HG03432 (cell line): ENCODE data around the gene MRPS24.
"Not testable (repeated sequence)": the region's sequence is repeated elsewhere in the genome, so short reads cannot be mapped to it uniquely, and the experiment has no call there.

Experiments used
- ATAC-seq: cut with Tn5 transposase; IDR thresholded peaks from one replicate; pipeline ENCODE4 v1.9.1; 2021; ENCODE audit warnings: mild to moderate bottlenecking, moderate library complexity; ENCODE audit not compliant: unreplicated experiment

MRPS24 gene

DNA sequence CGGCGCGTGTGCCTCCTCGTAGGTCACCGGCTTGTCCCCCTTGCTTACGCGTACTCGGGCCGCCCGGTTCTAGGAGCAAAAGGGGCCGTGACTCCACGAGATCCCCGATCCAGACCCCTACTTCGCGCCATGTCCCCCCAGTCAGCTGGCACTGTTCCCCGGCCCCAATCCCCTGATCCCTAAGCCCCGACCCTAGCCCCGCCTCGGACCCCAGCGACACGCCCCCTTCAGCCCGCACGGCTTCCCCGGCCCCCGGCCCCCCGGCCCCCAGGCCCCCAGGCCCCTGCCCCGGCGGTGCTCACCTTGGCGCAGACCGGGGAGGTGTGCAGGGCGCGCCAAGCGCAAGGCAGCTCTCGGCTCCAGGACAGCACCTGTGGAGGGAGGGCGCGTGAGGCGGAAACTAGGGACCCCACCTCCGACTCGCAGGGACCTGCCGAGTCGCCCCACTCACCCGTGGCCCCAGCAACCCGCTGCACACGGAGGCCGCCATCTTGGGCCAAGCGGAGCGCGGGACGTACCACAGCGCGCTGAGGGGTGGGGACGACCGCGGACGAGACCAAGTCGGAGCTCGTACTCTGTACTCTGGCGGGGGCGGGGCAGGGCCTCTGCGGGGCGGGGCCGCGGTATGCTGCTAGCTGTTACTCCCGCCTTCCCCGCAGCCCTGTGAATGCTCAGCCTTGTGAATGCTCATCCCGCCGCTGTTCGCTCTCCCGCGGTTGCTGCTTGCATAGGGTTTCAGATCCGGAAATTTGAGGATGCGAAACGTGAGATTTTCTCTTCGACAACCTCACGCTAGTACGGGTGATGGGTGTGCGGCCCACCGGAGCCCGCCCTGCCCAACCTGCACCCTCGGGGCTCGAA is at the start of gene MRPS24:
Gene MRPS24, minus strand, starts transcription at position 512 of the 861 bp plus-strand sequence. Its CDS starts 22 bp downstream, at position 490.
- ATAC-seq = peak; percentile 94

DNA sequence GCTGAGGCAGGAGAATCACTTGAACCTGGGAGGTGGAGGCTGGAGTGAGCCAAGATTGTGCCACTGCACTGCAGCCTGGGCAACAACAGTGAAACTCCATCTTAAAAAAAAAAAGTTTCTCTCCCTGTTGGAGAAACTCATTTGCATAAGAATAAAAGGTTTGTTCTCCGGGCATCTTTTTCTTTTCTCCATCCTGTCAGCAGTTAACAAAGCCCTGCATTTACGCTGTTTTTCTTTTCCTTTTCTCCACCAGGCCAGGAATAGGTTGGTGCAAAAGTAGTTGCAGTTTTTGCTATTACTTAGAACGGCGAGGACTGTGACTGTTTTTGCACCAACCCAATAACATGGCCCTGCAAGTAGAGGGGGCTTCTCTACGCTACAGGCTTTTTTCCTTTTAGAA is 46.6 kb upstream of the MRPS24 start:
- no peak for ATAC-seq

DNA sequence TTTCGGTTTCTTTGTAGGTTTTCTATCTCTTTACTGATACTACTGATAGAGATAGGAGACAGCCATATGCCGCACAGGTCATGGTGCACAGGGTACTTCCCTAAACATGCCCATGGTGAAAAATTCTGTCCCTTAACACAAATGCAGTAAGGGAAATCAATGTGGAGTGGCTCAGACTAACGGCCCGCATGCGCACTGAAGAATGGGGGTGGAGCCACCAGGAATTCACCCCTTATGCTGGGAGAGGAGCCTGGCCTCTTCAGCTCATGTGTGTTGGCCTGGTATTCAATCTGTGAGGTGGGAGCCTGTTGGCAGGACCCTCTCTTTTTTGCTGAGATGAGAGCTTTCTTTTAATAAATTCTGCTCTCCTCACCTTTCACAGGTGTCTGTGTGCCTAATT is 45.5 kb upstream of the MRPS24 start:
- no peak for ATAC-seq

DNA sequence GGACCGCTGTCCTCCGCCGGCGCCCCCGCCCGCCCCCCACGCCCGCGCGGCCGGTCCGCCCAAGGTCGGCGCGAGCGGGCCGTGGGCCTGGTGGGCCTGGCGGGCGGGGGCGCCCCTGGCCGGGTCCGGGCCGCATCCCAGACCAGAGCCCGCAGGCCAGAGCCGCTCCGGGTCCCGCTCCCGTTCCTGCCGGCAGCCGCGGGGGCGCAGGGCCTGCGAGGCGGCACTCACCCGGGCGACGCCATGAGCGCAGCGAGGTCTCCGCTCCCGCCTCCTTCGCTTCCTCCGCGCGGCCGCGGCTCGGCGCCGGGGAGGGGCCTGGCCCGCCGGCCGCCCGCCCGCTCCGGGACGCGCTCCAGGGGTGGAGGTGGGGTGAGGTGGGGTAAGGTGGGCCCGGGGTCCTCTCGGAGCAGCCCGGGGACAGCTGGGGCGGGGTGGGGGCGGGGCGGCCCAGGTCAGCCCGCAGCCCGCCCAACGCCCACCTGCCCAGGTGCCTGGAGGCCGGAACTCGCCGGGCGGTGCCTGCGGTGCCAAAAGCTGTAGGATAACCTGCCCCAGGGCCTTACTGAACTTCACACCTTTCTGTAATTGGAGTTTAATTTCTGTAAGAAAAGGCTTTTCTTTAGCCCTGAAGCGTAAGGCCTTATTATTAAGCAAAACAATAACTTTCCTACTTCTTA is 37.2 kb upstream of the MRPS24 start, which contains the start of gene URGCP:
Gene URGCP, minus strand, starts transcription at position 266 of the 680 bp plus-strand sequence. Its CDS starts 21 bp downstream, at position 245.
- peak; percentile 88 for ATAC-seq

DNA sequence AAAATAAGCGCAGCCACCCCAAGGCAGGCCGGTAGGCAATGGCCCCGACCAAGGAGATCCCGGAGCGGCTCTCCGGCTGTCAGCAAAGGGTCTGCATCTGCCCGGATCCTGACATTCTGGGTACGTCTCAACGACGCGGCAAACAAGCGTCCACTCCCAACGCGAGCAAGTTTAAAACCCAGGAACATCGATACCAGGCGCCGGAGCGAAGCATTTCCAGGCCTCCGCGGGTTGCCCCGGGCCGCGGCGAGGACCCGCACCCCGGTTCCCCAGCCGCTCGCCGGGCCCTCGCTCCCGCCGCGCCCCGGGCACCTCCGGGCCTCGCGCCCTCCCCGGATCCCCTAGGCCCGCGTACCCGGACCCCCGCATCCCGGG is 36.6 kb upstream of the MRPS24 start:
- peak; percentile 45 for ATAC-seq

DNA sequence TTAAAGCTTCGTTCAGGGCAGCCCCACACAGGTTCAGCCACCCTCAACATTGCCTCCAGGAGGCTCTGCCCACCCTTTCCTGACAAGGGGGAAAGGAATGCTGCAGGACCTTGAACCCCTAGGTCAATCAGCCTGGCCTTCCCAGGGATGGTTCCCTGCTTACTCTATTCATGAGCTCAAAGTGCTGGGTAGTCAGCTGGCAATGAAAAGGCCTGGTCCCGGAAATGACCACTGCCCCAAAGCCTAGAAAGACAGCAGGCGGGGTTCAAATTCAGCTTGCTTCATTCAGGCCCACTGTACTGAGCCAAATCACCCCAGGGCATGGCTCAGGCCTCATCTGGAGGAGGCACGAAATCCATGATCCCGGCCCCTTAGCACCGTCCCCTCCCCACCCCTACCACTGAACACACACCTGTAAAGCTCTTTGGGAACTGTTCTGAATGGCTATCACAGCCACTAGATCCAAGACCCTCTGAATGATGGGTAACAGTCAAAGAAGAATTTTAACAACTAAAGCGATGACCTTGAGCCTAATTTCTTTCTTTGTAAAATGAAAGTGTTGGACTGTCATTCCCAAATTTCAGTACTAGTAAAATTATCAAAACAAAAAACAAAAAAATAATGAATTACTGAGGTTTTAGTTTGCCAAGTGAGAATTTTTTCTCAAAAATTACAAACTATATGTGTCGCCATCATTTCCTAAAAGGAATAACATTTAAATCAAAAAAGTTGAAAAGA is 36.1 kb upstream of the MRPS24 start:
- ATAC-seq = no peak

DNA sequence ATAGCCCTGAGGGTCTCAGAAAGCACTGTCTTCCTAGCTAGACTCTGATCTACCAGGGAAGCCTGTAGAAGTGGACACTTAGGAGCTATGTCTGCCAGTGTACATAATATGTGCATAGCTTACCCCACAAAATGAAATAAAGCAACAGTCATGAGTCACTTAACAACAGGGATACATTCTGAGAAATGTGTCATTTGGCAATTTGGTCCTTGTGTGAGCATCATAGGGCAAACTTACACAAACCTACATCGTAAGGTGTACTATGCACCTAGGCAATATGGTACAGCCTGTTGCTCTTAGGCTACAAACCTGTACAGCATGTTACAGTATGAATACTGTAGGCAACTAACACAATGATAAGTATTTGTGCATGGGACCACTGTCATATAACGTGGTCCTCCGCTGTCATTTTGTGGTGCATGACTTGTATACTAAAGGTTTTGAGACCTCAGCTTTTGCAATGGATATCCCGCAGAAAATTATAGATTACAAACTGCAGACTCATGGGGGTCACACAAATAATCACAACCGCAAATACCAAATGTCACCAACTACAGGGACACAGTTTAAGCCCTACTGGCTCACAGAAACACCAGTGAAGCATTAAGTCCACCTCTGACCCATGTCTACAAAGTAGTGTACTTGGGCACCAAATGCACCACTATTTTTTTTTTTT is 35.4 kb upstream of the MRPS24 start:
- ATAC-seq = no peak

DNA sequence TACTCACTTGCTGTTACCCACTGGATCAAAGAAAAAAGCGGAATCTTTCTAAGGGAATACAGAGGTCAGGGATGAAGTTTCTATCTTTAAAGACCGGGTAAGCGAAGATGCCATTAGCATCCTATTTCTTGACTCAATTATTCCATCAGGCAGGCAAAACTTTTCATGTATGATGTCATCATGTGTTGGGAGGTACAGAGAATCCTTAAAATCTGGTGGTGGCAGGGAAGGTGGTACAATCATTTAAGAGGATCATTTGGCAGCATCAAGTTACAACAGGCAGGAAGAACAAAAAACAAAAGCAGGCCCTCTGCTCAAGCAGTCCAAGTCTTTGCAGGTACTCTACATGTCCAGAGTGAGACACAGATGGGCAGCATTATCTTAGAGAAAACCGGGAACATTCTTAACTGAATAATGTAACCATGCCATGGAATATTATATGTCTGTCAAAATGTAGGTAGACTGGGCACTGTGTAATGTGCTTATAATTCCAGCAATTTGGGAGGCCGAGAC is 33.3 kb upstream of the MRPS24 start:
- ATAC-seq = no peak

DNA sequence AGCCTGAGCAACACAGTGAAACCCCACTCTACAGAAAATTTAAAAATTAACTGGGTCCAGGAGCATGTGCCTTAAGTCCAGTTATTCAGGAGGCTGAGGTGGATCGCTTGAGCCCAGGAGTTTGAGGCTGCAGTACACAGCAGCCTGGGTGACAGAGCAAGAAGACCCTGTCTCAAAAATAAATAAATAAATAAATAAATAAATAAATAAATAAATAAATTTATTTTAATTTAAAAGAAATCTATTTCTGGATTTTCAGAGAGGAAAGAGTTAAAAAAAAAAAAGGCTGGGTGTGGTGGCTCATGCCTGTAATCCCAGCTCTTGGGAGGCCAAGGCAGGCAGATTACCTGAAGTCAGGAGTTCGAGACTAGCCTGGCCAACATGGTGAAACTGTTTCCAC is 29.3 kb upstream of the MRPS24 start:
- ATAC-seq = not testable (repeated sequence)

DNA sequence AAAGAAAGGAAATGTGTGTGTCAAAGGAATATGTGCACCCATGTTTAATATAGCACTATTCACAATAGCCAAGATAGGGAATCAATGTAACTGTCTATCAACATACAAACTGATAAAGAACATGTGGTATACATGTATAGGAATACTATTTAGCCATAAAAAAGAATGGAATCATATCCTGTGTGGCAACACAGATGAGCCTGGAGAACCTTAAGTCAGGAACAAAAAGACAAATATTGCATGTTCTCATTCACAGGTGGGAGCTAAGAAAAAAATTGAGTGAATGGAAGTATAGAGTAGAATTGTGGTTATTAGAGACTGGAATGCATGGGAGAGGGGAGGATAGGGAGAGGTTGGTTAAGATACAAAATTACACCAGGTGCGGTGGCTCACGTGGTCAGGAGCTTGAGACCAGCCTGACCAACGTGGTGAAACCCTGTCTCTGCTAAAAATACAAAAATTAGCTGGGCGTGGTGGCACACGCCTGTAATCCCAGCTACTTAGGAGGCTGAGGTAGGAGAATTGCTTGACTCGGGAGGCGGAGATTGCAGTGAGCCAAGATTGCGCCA is 26.6 kb upstream of the MRPS24 start:
- no peak for ATAC-seq

DNA sequence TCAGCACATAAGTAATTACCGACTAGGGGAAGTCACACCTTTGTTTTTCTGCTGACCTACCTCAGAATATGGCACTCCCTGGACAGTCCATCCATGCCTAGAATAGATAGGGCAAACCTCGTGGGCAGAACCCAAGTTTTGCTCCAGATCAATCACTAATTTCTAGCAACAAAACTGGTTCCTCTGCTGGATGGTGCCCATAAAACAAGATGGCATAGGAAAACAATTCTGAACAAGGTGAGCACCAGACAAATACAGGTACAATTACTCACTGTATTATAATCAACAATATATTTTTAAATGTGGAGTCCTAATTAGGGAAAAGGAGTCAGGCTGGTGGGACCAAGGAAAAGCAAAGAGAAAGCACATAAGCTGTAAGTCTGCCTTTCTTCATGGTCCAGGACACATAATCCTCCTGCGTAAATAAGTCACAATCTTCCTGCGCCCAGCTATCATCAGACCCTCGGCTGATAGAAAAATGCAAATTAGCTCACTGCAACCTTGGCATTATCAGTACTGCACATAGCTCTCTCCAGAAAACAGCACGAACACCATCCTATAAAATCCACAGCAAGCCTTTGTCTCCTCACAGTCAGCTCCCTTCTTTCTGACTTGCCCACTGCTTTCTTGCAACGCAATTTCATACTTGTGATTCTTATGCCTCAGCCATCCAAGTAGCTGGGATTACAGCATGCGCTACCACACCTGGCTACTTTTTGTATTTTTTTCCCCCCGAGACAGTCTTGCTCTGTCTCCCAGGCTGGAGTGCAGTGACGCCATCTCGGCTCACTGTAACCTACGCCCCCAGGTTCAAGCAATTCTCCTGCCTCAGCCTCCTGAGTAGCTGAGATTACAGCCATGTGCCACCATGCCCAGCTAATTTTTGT is 22.0 kb upstream of the MRPS24 start:
- no peak for ATAC-seq

DNA sequence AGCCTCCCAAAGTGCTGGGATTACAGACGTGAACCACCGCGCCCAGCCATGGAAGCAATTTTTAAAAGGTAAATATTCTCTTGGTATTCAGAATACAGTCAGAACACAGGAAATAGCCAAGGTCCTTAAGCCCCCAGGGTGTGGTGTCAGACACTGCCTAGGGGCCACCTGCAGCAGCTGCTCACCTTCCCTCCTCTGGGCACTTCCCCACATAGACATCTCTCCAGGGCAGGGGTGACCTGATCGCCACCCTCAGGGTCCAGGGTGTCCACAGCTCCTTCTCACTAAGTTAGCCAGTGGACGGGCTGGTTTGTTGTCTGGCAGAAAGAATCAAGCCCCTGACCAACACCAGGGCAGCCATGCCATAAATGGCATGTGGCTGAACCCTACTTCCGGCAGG is 21.2 kb upstream of the MRPS24 start:
- no peak for ATAC-seq

DNA sequence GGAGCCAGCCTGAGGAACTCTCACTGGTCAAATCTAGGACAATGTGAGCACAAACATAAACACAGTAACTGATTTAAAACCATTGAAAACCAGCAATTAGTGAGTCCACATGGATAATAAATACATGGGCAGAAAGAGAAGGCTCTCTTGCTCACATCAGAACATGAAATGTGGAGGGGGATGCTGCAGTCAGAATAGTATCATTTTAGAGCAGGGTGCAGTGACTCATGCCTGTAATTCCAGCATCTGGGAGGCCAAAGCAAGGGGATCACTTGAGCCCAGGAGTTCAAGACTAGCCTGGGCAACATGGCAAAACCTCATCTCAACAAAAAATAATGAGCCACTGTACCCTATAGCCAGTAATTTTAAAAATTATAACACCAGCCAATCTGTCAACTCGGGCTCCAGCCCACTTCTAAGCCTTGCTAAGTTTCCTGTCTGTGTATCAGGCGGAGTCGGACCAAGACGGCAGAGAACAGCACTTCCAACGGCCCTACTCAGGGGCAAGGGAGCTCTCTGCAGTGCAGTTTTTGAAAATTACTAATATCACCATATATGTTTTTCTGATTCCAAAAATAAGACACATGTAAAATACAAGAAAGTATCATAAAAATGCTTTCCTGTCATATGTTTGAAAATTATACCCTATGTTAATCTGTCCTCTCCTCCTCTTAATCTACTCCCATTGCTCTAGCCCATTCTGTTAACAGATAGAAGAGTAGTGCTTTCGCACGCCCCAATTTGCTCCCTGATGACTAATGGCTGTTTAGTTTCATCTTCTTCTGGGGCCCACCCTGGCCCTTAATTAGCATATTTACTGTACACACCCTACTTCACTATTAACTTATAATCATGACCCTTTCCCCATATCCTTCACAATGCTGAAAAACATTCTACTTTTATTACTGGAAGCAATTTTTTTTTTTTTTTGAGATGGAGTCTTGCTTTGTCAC is 20.0 kb upstream of the MRPS24 start:
- ATAC-seq = no peak

DNA sequence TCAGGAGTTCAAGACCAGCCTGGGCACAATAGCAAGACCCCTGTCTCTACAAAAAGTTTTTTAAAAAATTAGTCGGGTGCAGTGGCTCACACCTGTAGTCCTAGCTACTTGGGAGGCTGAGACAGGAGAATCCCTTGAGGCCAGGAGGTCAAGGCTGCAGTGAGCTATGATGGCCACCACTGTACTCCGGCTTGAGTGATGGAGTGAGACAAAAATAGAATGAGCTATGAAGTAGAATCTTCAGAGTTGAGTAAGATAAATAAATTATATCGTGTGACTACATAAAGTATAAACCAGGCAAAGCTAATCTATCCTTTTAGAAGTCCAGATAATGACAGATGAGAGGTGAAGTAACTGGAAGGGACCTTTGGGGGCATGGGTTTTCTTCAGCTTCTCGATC is 15.3 kb upstream of the MRPS24 start:
- no peak for ATAC-seq

DNA sequence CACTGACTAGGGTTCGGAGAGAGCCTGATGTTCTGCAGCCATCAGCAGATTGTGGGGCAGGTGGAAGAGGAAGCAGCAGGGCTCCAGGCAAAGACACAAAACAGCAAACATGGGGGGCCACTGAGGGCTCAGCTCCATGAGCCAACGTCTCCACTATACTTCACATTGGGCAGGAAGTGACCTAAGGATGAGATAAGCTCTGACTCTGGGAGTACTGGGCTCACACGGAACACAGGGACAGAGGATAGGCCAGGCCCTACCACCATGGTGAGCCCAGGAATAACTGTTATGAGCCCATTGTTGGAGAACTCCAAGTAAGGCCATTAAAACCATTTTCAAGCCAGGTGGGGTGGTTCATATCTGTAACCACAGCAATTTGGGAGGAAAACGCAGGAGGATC is 14.9 kb upstream of the MRPS24 start:
- no peak for ATAC-seq

DNA sequence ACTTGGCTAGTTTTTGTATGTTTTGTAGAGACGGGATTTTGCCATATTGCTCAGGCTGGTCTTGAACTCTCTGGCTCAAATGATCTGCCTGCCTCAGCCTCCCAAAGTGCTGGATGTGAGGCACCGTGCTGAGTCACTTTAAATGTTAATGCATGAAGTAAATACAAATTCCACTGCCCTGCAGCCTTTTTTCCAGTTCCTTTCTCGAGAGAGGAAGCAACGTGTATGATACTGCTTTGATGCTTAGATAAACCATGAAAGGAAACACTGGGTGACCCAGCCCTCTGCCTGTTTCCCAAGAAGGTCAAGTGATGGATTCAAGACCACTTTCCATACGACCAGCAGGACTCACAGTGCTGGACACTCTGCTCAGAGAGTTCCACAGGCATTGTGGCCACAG is 11.3 kb upstream of the MRPS24 start:
- no peak for ATAC-seq

DNA sequence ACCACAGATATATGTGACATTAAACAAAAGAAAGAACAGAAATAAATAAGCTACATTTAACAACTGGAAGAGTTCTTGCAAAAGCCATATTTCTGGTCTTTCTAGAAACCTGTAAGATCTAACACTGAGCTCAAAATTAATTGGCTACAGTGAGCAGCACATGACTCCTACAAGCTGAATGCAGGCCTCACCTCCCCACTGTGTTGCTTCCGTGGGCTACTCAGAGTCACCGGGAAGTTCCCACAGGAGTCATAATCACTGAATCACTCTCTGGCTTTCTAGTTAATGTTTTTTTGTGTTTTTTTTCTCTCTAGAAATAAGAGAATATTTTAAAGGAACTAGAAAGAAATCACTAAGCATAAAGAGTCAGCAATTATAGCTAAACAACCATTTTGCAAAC is 10.2 kb upstream of the MRPS24 start:
- ATAC-seq = no peak

DNA sequence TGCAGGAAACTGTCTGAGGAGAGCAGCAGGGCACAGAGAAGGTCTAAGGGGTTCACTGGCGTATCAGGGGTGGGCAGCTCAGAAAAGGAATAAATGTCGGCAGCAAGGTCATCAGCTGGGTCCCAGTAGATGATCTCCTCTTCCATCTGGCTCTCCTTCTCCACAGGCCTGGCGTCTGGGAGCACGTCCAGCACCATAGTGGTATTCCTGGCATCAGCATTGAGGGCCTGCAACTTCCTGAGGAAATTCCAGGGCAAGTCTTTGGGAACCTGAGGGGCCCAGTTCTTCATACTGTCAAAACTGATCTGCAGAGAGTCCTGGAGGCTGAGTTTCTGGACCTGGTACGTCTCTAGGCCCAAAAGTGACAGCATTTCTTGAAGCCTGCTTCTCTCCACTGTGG is 9.6 kb upstream of the MRPS24 start:
- no peak for ATAC-seq
